K562 (cell line): ENCODE measurements around the gene CYB5R3. TPM values are rescaled to one million over a fixed set of nuclear protein-coding genes. Genes with fewer than 3 reads are reported as not detected.

ENCODE experiments used
- ATAC-seq: fragments of 200-7000 bp; cut with Tn5 transposase; 3 replicates; pipeline ENCODE4 v1.9.1; 2020; ENCODE audit warnings: moderate library complexity
- BruUV-seq: library from RNA; stranded (reverse); fragments of 400-500 nt; replicated peaks from 2 replicates; lab custom pipeline; 2021; lab: Mats Ljungman, UMichigan
- CTCF ChIA-PET: fragments of 300-600 bp; formaldehyde crosslinking; extraction: SDS; loops from one replicate; lab custom pipeline; 2021; ENCODE audit warnings: low intra/inter-chr PET ratio; lab: Yijun Ruan, JAX
- POLR2A ChIA-PET: fragments of 300-600, 350-650 bp; sonication (Branson Sonifier 250); formaldehyde crosslinking; extraction: SDS; loops from one replicate; lab custom pipeline; 2021; ENCODE audit warnings: antibody characterized with exemption, inconsistent platforms; lab: Yijun Ruan, JAX
- DNase-seq, 4 experiments: peaks; one replicate each; pipeline versions ENCODE4 v3.0.0 to v3.0.0-alpha.2; 2011 to 2018; ENCODE audit warnings: low spot score in 3 of 4, mixed read lengths in 3 of 4; ENCODE audit errors: extremely low read depth in 1 of 4
- FAIRE-seq: peaks from 2 replicates; lab custom pipeline; 2011; peaks lifted over from hg19 to GRCh38; lab: Jason Lieb, UNC
- H2AFZ ChIP-seq: 2 replicates; pipeline ENCODE4 v1.6.0; 2011; ENCODE audit warnings: low read depth, low read length, control low read depth, inconsistent platforms
- H3K27ac ChIP-seq: fragments of 200-600 bp; 3 replicates; pipeline ENCODE4 v1.8.0; 2011; ENCODE audit warnings: low read depth, mild to moderate bottlenecking, control low read depth, inconsistent platforms, low read length, moderate library complexity, mixed read lengths; ENCODE audit errors: extremely low read depth
- H3K27me3 ChIP-seq, 2 experiments: fragments of 300-600 bp in 1 of 2; 2 replicates in 1 of 2; 3 replicates in 1 of 2; pipeline versions ENCODE4 v1.6.0 to v1.8.0; 2011; ENCODE audit warnings: inconsistent platforms in 2 of 2, low read length in 2 of 2, mild to moderate bottlenecking in 1 of 2, mixed read lengths in 1 of 2, moderate library complexity in 1 of 2; ENCODE audit not compliant: control insufficient read depth in 2 of 2, insufficient read depth in 2 of 2
- H3K36me3 ChIP-seq: fragments of 300-600 bp; 3 replicates; pipeline ENCODE4 v1.8.0; 2011; ENCODE audit warnings: mild to moderate bottlenecking, low read length, inconsistent platforms; ENCODE audit not compliant: control insufficient read depth, insufficient read depth
- H3K4me1 ChIP-seq, 2 experiments: fragments of 200-600 bp in 1 of 2; replicated peaks in 1 of 2; 2 replicates in 1 of 2; 3 replicates in 1 of 2; pipeline versions ENCODE4 v1.5.1 to v1.8.0; 2011; ENCODE audit warnings: inconsistent platforms in 2 of 2, low read length in 2 of 2, mild to moderate bottlenecking in 1 of 2, mixed read lengths in 1 of 2, moderate library complexity in 1 of 2; ENCODE audit not compliant: control insufficient read depth in 2 of 2, insufficient read depth in 2 of 2
- H3K4me2 ChIP-seq: 2 replicates; pipeline ENCODE4 v1.6.1; 2011; ENCODE audit warnings: low read length, control low read depth, inconsistent platforms, mixed read lengths; ENCODE audit not compliant: insufficient read depth
- H3K4me3 ChIP-seq: fragments of 200-600 bp; sonication (generic), shearing (Covaris generic); 2 replicates; pipeline ENCODE4 v1.5.1; 2016; ENCODE audit warnings: control low read depth, inconsistent platforms
- H3K79me2 ChIP-seq: fragments of 200-600 bp; 3 replicates; pipeline ENCODE4 v1.8.0; 2011; ENCODE audit warnings: low read length, inconsistent platforms; ENCODE audit not compliant: control insufficient read depth, insufficient read depth
- H3K9ac ChIP-seq, 2 experiments: 2 replicates each; pipeline versions ENCODE4 v1.6.0 to v1.6.1; 2011; ENCODE audit warnings: low read depth in 2 of 2, low read length in 2 of 2, control low read depth in 1 of 2, inconsistent platforms in 1 of 2, mild to moderate bottlenecking in 1 of 2, mixed read lengths in 1 of 2; ENCODE audit not compliant: insufficient read depth in 1 of 2
- H3K9me1 ChIP-seq: one replicate; pipeline ENCODE4 v1.6.0; 2011; ENCODE audit warnings: inconsistent platforms, mild to moderate bottlenecking, low read length, moderate library complexity; ENCODE audit not compliant: control insufficient read depth, insufficient read depth
- H3K9me3 ChIP-seq: replicated peaks from 2 replicates; pipeline ENCODE4 v1.5.1; 2011; ENCODE audit warnings: low read depth, low read length, inconsistent platforms; ENCODE audit not compliant: control insufficient read depth, insufficient read depth
- H4K20me1 ChIP-seq: replicated peaks from 2 replicates; pipeline ENCODE4 v1.6.1; 2011; ENCODE audit warnings: low read length, inconsistent platforms, mixed read lengths; ENCODE audit not compliant: control insufficient read depth, insufficient read depth
- BDP1 ChIP-seq: IDR thresholded peaks from 3 replicates; pipeline ENCODE4 v1.6.1; 2011; ENCODE audit not compliant: insufficient read length, insufficient read depth
- LARP7 ChIP-seq: fragments of 450-650 bp; IDR thresholded peaks from 2 replicates; pipeline ENCODE4 v1.6.1; 2016
- LEF1 ChIP-seq: fragments of 450-650 bp; IDR thresholded peaks from 2 replicates; pipeline ENCODE4 v1.6.1; 2016; ENCODE audit warnings: mild to moderate bottlenecking
- PCBP1 ChIP-seq: fragments of 200-400 bp; formaldehyde crosslinking; IDR thresholded peaks from 2 replicates; pipeline ENCODE4 v1.6.1; 2018; ENCODE audit warnings: mild to moderate bottlenecking, low read depth, low read length; ENCODE audit not compliant: poor library complexity, severe bottlenecking
- RREB1 ChIP-seq: fragments of 250-450 bp; sonication (Bioruptor Pico); IDR thresholded peaks from 2 replicates; pipeline ENCODE4 v1.4.0; 2020
- ZNF121 ChIP-seq: sonication (generic); formaldehyde crosslinking; conservative IDR thresholded peaks from 2 replicates; pipeline ENCODE4 v1.8.0; 2022; ENCODE audit warnings: missing genetic modification reagents
- ZNF174 ChIP-seq: fragments of 250-450 bp; sonication (Bioruptor Pico); IDR thresholded peaks from 2 replicates; pipeline ENCODE4 v1.4.0; 2020; ENCODE audit warnings: mild to moderate bottlenecking
- ZNF232 ChIP-seq: sonication (generic); formaldehyde crosslinking; IDR thresholded peaks from 2 replicates; pipeline ENCODE4 v1.8.0; 2022; ENCODE audit warnings: mild to moderate bottlenecking, missing genetic modification reagents
- WGBS: fragments of 100-300 bp; shearing (Covaris generic); methylation state at CpG from one replicate; pipeline ENCODE4 v1.1.6; 2016; ENCODE audit warnings: low coverage, mixed read lengths; ENCODE audit not compliant: insufficient coverage; ENCODE audit errors: missing lambda C conversion rate; 5-methylcytosine and 5-hydroxymethylcytosine counted together
- in situ Hi-C: fragments of 300-500 bp; cut with MboI; formaldehyde crosslinking; loops from 4 replicates; pipeline ENCODE4 v1.15.0; 2018; ENCODE audit warnings: inconsistent platforms, mixed read lengths
- intact Hi-C: fragments of 100-400 bp; cut with micrococcal nuclease; formaldehyde crosslinking; loops from 2 replicates; pipeline ENCODE4 v1.14.2; 2022
- polyA plus RNA-seq, 8 experiments: library from polyadenylated mRNA; depleted of rRNA in 4 of 8; stranded (reverse) in 5 of 8; unstranded in 3 of 8; fragments of >200 nt; fragmentation: Nextera tagmentation in 2 of 8; fragmentation: Illumina TruSeq in 1 of 8; extraction: Ambion mirVana in 2 of 8; extraction: Trizol in 1 of 8; gene quantifications; 2 replicates each; pipeline versions ENCODE4 v1.2.1 to v1.2.3, GENCODE V29; 2011 to 2014; ENCODE audit warnings: inconsistent platforms in 1 of 8, missing spikeins in 1 of 8
- total RNA-seq, 7 experiments: library from RNA; depleted of rRNA in 6 of 7; stranded (reverse); fragments of >200 nt in 6 of 7; fragmentation: Illumina TruSeq in 2 of 7; extraction: Trizol in 2 of 7; gene quantifications; 2 replicates each; pipeline versions ENCODE4 v1.2.1 to v1.2.3, GENCODE V29; 2011 to 2021; ENCODE audit warnings: low replicate concordance in 1 of 7

CYB5R3 gene
- total and polyA plus RNA-seq, 9 of the 15 experiments (the other 6 are each of a cell fraction or from before 2014, with no cell fraction given), result 1.4 to 66.8 (median 23.4) TPM

- POLR2A ChIA-PET, result interaction anchor here (0.7 kb wide), 1 partner anchor 12 kb away, joined by 4 read pairs; no protein-coding TSS in a partner anchor
- no peak for FAIRE-seq
Measured at GRCh38 chr22:42603427-42603826, 45.8 kb downstream of the CYB5R3 start.

More at GRCh38 chr22:42603427-42603826, 45.8 kb downstream of the CYB5R3 start:
- intact Hi-C loops, result no loop called here
- no peak for DNase-seq
- no peaks in the 10 kb centered on the region for H3K9me3 ChIP-seq
- in situ Hi-C loops, result no loop called here
- no peaks in the 10 kb centered on the region for H3K9me1 ChIP-seq
- WGBS, result 79% methylated on average over 2 of the region's 2 CpGs
- H3K79me2 ChIP-seq, result peaks cover 51% of the 10 kb centered on the region
- no peaks in the 10 kb centered on the region; a peak in 1 of 5 replicates for H3K4me1 ChIP-seq
- H3K4me2 ChIP-seq, result no peak overlapping the region
- no peak overlapping the region for H2AFZ ChIP-seq
- H3K27ac ChIP-seq, result no peak overlapping the region
- no peaks in the 10 kb centered on the region for H4K20me1 ChIP-seq
- TF ChIP-seq ZNF232 (CRISPR knock-in tag) (no peak), BDP1 (no peak), LARP7 (no peak), ZNF121 (CRISPR knock-in tag) (no peak), RREB1 (CRISPR knock-in tag) (no peak), ZNF174 (CRISPR knock-in tag) (no peak), PCBP1 (no peak), LEF1 (no peak)
- H3K9ac ChIP-seq, result no peak overlapping the region
- peaks cover 65% of the 10 kb centered on the region; the same call in 2 of the 3 replicates for H3K36me3 ChIP-seq
- BruUV-seq, result no TSS peak
- H3K4me3 ChIP-seq, result no peak overlapping the region
- no peak for ATAC-seq
- H3K27me3 ChIP-seq, result no peaks in the 10 kb centered on the region
- CTCF ChIA-PET, result no interaction called here
